Measurements from ENCODE around the gene USP9X.
A peak's percentile ranks its signal among the peaks of the same experiment; 100 is the strongest.
"Not testable (repeated sequence)": the region's sequence is repeated elsewhere in the genome, so short reads cannot be mapped to it uniquely, and the experiment has no call there.

Gene USP9X

DNA sequence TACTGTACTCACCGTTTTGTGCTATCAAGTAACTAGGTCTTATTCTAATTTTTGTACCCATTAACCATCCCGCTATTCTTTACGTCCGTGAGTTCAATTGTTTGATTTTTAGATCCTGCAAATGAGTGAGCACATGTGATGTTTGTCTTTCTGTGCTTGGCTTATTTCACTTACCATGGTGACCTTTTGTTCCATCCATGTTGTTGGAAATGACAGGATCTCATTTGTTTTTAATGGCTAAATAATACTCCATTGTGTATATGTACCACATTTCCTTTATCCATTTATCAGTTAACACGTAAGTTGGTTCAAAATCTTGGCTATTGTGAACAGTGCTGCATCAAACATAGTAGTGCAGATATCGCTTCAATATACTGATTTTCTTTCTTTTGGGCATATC lies 48.3 kb downstream of the USP9X start:
- no peak for DNase-seq

DNA sequence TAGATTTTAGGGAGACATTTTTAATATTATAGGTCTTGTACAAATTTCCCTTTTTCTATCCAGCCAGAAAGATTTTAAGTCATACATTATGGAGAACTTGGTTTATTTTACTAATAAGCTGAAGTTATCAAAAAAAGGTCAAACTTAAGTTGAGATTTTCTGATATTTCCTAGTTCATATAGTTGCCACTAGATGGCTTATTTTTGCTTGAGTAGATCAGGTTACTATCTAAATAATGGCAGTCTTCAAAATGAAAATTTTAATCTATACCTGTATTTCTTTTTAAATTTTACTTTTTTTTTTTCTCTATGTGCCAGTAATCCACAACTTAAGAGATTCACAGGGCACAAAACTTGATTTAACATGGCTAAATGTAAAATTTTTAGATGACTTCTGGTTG lies 52.3 kb downstream of the USP9X start:
- no peak for DNase-seq

DNA sequence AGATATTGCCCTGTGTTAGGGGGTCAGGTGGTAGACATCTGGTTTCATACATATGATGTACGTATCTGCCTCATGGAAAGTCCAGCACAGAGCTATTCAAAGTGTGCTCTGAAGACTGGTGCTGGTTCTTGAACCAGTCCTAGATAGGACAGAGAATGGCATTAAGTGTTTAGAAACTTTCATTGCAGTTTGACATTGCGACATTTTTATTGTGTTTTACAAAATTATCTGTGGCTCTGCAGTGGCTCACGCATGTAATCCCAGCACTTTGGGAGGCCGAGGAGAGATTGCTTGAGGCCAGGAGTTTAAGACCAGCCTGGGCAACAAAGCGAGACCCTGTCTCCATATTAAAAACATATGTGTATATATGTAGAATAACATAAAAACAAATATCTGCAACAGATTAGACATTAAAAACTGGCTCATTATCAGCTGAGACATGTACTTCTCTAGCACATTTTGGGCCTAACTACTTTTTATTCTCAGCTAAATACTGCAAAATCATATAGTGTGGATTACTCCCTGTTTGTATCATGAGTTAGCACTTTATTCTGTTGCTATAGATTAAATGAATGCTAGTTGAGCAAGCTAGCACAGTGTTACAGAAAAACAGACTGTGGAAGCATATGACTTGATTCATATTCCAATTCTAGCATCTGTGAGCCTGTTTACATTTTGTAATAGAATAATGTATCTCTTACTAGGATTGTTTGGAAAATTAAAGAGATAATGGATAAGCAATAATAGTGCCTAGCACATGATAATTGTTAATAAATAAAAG lies 57.1 kb downstream of the USP9X start:
- no peak for DNase-seq

DNA sequence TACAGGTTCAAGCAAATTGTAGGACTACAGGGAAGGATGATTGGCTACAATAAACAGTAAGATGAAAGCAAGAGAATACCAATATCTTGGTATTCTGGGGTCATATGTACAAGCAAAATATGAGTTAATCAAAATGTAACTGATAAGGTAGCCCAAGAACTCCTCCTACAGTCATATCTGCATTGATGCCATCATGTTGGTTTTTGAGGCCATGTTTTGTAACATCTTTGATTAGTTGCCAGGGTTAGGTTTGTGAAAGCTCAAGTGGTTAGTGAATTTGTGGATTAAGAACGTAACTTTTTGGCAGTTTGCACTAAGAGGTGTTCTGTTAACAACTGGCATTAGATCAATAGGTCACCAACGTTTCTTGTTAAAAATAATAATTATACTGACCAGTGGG lies 59.6 kb downstream of the USP9X start:
- no peak for DNase-seq

DNA sequence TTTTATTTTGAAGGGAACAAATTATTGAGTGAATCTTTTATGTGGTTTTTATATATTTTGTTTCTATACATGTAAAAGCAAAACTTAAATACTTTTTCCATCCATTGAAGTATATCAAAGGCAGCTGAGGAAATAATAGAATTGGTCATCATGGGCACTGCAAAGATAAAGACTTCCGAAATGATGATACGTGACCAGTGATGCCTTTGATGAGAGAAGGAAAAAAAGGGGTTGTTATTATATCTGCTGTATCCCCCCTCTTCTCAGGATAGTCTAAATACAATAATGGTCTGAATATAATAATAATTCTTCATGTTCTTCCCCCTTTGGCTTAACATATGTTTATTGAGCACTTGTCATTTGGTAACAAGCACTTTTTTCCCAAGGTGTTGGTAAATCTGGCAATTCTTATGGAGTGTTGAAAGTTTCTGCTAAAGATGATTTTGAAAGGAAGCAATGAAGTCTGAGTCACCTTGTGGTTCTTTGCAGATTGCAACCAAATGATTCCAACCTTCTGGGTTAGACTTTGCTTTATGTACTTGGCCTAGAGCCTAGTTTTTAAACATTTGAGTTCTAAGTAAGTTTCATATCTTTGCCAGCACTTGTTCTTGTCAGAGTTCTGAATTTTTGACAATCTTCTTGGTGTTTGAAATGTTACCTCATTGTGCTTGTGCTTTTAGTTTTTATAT lies 60.8 kb downstream of the USP9X start:
- no peak for DNase-seq

DNA sequence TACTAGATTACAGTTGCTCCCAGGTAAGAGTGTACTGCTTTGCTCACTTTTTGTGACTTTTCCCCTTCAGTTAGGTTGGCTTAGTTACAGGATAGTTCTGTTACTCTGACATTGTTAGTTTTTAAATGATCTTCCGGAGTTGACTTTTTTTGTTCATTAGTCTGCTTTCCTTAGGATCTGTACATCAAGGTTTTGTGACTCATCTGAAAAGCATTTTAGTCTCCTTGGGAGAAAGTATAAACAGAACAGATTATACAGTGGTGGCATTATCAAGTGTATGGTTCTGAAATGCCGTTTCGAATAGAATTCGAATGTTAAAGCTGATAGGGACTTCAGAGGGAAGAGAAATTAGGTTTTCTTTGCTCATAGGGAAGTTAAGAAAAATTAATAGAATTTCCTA lies 63.3 kb downstream of the USP9X start:
- DNase-seq, result no peak

DNA sequence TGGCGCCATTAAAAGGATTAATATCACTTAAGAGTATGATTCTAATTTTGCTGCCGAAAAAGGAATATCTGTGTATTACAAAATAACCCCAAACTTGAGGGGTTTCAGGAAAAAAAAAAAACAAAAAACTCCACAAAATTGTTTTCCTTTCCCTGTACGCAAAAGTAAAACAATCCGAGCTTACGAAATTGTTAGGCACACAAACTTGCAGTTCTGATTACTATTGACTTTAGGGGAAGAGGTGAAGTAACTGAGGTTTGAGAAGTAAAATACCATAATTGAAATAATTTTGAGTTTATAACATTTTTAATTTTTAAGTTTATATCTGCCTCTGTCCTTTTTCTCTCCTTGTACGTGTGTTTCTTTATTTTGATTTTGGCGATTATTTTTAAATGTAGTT lies 64.8 kb downstream of the USP9X start:
- no peak for DNase-seq

DNA sequence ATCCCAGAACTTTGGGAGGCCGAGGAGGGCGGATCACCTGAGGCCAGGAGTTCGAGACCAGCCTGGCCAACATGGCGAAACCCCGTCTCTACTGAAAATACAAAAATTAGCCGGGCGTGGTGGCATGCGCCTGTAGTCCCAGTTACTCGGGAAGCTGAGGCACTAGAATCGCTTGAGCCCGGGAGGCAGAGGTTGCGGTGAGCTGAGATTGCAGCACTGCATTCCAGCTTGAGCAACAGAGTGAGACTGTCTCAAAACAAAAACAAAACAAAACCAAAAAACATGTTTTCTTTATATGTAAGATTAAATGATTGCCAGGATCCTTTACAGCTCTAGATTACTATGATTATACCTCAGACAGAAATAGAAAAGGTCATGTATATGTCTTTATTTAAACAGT lies 66.5 kb downstream of the USP9X start:
- not testable (repeated sequence) for DNase-seq

DNA sequence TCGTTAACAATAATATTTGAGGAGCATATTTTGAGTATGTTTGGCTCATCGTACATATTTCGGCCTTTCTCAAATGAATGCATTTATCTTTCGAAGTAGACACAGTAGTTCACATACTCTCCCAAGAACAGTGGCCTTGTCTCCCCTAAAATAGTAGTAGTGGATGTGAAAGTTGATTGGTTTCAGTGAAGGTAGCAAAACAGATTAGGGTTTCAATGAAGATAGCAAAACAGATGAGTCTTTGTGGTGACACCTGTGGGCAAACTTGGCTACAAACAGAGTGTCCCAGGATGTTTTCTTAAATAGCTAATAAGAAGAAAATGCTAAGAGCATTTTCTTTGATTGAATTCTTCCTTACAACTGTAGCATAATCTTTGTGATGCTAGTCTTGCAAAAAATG lies 67.0 kb downstream of the USP9X start:
- no peak for DNase-seq

DNA sequence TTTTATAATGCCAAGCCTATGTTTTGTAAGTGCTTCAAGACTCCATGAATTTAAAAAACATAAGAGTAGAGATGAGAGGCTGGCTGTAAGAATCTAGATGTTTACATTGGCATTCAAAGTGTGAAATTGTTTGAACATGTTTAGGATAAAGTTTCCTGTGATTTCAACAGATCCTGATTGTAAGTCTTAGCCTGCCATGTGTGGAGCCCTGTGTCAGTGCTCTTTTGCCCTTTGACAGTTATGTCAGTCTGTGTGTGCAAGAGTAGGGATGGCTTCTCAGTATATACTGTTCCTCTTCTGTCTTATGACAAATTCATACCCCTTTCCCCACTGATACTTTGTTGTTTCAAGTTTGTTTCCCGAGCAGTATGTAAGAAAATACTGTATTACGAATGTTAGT lies 68.2 kb downstream of the USP9X start:
- DNase-seq, result no peak

DNA sequence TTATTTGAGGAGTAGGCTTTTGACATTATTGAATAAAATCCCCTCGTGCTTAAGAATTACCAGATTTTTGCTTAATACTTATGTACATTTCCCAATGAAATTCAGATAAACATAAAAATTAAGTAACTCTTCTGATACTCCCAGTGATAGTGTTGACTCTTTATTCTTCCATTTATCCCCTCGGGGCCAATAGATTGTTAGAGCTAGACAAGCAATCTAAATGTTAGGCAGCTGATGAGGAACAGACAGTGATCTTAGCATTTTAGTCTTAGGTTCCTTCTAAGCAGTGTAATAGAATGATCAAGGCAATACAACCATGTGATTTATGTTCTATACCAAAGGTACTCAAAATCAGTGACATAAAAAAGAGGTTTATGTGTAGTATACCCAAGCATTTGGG lies 68.7 kb downstream of the USP9X start:
- no peak for DNase-seq

DNA sequence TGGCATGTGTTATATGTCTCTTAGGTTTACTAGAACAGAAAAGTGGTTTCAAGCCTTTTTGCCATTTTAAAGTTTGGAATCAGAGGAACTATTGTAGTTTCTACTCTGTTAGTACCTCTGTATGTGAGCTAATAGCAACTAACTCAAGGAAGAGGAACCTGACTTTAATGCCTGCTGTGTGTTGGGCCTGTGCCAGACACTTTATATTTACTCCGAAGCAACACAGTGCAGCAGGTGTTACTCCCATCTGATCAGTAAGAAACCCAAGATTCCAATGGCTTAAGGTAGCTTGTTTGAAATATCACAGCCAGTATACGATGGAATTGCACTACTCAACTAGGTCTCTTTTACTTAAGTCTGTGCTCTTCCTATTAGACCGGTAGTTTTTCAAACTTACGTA lies 79.2 kb downstream of the USP9X start:
- DNase-seq, result no peak

DNA sequence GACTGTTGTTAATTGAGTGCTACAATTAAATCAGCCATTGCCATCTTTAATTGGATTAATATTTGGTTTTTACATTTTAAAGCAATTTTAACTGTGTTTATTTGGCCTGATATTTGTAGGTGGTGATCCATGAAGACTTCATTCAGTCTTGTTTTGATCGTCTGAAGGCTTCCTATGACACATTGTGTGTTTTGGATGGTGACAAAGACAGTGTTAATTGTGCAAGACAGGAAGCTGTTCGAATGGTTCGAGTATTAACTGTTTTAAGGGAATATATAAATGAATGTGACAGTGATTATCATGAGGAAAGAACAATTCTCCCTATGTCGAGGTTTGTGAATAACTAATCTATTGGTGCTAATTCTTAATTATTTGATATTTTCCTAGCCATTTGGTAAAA lies 82.6 kb downstream of the USP9X start:
- no peak for DNase-seq

DNA sequence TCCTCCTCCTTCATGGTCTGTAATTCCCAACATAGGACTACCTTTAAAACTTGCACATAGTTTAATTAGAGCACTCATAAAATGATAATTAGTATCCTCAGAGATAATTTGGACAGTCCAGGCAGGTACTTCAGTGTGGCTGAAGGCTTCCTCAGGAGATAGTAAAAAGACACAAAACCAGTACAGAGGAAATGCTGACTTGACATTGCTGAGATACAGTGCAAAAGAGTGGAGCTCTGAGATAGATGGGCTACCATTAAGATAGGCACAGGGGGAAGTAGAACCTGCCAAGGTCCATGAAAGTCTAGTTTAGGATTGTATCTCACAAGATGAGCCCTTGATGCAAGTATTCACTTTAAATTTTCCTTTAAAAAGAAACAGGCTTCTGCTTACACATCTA lies 91.0 kb downstream of the USP9X start:
- no peak for DNase-seq

DNA sequence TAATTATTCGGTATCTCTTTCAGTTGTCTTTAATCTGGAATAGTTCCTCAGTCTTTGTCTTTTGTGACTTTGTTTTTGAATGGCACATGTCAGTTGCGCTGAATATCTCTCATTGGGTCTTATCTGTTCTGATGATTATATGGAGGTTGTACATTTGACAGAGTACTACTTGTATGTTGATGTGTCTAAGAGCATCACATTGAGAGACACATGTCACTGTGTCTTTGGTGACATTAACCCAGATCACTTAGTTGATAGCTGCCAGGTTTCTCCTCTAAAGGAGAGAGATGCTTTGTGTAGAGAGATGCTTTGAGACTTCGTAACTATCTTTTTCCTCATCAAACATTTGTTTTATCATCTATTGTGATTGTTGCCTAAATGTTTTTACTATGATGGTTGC lies 92.1 kb downstream of the USP9X start:
- no peak for DNase-seq

DNA sequence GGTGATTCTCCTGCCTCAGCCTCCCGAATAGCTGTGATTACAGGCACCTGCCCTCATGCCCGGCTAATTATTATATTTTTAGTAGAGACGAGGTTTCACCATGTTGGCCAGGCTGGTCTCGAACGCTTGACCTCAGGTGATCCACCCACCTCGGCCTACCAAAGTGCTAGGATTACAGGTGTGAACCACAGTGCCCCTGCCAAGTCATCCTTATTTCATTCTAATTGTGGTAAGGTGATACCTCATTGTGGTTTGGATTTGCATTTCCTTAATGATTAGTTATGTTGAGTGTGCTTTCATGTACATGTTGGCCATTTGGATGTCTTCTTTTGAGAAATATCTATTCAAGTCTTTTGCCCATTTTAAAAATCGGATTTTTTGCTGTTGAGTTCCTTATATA lies 93.0 kb downstream of the USP9X start:
- DNase-seq, result no peak

DNA sequence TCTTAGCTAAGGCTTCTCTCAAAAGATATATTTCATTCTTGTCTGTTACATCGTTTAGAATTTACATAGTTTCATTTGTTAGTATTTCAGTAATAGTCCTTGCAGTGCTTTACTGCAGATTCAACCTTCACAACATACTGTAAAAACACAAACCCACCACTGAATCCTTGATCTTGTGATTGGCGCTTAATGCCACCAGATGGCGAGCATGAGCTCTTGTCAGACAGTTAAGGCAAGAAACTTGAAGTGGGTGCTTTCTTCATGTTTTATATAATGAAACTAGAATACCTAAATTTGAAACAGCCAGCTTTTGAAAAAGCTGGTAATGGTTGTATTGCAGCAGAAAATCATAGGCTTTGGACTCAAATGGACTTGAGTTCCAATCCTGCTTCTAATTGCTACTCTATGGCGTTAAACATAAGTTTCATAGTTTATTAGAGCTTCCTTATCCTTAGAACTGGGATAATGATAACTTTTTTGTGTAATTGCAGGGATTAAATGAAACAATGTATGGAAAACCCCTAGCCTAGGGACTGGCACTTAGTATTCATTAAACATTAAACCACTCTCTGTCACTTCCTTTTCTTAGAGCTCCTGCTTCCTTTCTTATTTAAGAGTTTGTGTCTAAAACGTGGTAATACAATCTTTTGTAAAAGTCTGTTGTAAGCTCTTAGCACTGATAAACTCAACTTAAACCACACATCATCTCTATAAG lies 95.1 kb downstream of the USP9X start:
- DNase-seq, result peak; percentile 26

DNA sequence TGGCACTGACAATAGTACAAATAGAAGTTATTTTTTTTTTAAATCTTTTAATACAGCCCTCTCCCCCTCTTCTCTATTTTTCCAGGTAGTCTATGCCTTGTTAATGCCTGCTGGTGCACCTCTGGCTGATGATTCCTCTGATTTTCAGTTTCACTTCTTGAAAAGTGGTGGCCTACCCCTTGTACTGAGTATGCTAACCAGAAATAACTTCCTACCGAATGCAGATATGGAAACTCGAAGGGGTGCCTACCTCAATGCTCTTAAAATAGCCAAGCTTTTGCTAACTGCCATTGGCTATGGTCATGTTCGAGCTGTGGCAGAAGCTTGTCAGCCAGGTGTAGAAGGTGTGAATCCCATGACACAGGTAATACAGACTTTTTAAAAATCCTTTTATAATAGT lies 99.1 kb downstream of the USP9X start:
- no peak for DNase-seq

DNA sequence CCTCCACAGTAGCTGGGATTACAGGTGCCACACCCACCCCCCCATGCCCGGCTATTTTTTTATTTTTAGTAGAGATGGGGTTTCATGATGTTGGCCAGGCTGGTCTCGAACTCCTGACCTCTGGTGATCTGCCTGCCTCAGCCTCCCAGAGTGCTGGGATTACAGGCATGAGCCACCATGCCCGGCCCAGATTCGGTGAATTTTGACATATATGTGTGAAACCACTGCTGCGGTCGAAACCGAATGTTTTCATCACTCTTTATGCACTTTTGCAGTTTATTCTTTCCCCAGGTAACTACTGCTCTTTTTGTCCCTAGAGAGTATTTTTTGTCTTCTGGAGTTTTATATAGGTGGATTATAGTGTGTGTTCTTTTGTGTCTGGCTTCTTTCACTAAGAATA lies 101.7 kb downstream of the USP9X start:
- DNase-seq, result not testable (repeated sequence)

DNA sequence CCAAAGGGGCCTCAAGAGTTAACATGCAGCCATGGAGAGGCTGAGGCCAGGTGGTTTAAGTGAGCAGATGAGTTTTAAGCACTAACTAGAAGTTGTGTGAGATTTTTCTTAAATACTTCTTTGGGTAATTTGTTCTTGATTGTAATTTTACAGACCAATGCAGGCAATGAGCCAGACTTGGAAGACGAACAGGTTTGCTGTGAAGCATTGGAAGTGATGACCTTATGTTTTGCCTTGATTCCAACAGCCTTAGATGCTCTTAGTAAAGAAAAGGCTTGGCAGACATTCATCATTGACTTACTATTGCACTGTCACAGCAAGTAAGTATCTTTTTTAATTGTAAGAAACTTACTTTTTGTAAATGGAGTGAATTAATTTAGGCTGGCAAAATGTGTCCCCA lies 103.9 kb downstream of the USP9X start:
- no peak for DNase-seq

DNA sequence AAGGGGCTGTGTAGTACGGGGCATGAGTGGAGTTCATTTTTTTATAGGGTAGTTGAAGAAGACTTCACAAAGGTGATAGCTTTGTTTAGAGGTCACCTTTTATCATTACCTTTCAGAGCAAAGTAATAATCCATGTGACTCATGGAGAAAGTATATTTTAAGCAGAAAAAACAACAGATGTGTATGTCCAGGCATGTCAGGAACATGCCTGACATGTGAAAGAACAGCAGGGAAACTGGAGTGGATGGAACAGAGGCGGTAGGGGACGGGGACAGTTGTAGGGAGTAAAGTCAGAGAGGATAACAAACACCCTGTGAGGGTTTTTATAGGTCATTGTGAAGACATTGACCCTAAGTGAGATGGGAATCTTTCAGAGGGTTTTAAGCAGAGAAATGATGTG lies 107.6 kb downstream of the USP9X start:
- no peak for DNase-seq

DNA sequence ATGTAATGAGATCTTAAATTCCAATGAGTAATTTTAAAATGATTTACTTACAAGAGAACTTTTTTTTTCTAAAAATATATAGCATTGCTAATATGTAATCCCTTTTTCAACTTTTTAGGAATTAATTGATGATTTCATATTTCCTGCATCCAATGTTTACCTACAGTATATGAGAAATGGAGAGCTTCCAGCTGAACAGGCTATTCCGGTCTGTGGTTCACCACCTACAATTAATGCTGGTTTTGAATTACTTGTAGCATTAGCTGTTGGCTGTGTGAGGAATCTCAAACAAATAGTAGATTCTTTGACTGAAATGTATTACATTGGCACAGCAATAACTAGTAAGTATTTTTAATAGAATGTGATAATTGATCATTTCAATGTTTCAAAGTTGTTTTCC lies 113.2 kb downstream of the USP9X start:
- no peak for DNase-seq

DNA sequence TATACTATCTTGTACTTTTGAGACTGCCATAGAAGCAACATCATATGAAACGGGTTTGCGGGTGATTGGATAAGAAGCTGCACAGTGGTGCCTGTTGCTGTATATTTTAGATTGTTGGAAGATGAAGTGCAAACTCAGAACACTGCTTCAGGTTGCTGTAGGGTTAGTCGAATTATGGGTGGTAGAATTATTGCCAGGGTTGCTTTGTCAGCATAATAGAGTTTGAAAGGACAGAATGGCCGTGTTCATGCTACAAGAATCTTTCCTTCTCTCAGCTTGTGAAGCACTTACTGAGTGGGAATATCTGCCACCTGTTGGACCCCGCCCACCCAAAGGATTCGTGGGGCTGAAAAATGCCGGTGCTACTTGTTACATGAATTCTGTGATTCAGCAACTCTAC lies 115.5 kb downstream of the USP9X start:
- DNase-seq, result no peak

DNA sequence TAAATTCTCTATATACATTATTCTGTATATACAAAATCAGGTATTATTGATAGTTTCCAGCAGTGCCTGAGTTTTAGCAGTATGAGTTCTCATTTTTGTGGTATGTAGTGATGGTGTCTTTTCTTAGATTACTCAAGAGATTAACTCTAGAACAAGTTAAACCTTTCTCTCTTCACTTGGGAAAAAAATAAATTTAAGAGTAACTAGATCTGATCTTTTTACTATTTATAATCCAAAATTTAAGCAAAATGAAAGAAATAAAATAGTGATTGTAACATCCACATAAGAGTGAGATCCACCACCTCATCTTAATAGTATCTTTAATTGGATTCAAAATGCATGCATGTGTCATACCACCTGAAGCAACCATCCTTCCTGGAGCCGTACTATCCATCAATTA lies 124.6 kb downstream of the USP9X start:
- DNase-seq, result no peak
